Trophoblast cell (in vitro differentiated cells and primary cell): ENCODE data around the gene HAP1.

Experiments used
- DNase-seq, 2 donors: peaks; one replicate each; pipeline ENCODE4 v3.0.0-alpha.2; 2016
- H2AFZ ChIP-seq: 2 replicates; pipeline ENCODE4 v1.6.1; 2013; ENCODE audit warnings: low read length, moderate library complexity, mild to moderate bottlenecking; ENCODE audit not compliant: insufficient read depth, poor library complexity
- H2AK5ac ChIP-seq: 2 replicates; pipeline ENCODE4 v1.6.1; 2013; ENCODE audit warnings: mild to moderate bottlenecking, low read length
- H2BK120ac ChIP-seq: 2 replicates; pipeline ENCODE4 v1.6.1; 2013; ENCODE audit warnings: low read length, mild to moderate bottlenecking, moderate library complexity; ENCODE audit not compliant: insufficient read depth, poor library complexity
- H2BK12ac ChIP-seq: 2 replicates; pipeline ENCODE4 v1.6.1; 2013; ENCODE audit warnings: mild to moderate bottlenecking, low read length, moderate library complexity
- H2BK5ac ChIP-seq: 2 replicates; pipeline ENCODE4 v1.6.1; 2013; ENCODE audit warnings: low read length, low read depth, moderate library complexity, mild to moderate bottlenecking; ENCODE audit not compliant: poor library complexity
- H3K14ac ChIP-seq: 2 replicates; pipeline ENCODE4 v1.6.1; 2013; ENCODE audit warnings: mild to moderate bottlenecking, low read length
- H3K18ac ChIP-seq: 2 replicates; pipeline ENCODE4 v1.6.1; 2013; ENCODE audit warnings: mild to moderate bottlenecking, low read length
- H3K23ac ChIP-seq: 2 replicates; pipeline ENCODE4 v1.6.1; 2013; ENCODE audit warnings: low read length
- H3K27ac ChIP-seq: 2 replicates; pipeline ENCODE4 v1.5.1; 2013; ENCODE audit warnings: low read depth, mild to moderate bottlenecking, inconsistent platforms, low read length, moderate library complexity
- H3K27me3 ChIP-seq: 2 replicates; pipeline ENCODE4 v1.6.1; 2013; ENCODE audit warnings: inconsistent platforms, mild to moderate bottlenecking, low read length, moderate library complexity; ENCODE audit not compliant: insufficient read depth
- H3K36me3 ChIP-seq, 2 experiments: 1 replicate in 1 of 2; 2 replicates in 1 of 2; pipeline ENCODE4 v1.6.1; 2013; ENCODE audit warnings: low read length in 2 of 2, mild to moderate bottlenecking in 2 of 2, moderate library complexity in 1 of 2; ENCODE audit not compliant: insufficient read depth in 2 of 2, control insufficient read depth in 1 of 2
- H3K4ac ChIP-seq: 2 replicates; pipeline ENCODE4 v1.6.1; 2013; ENCODE audit warnings: low read depth, mild to moderate bottlenecking, low read length, moderate library complexity
- H3K4me1 ChIP-seq, 2 experiments: 1 replicate in 1 of 2; 2 replicates in 1 of 2; pipeline ENCODE4 v1.6.1; 2013; ENCODE audit warnings: low read length in 2 of 2, mild to moderate bottlenecking in 2 of 2, moderate library complexity in 1 of 2; ENCODE audit not compliant: insufficient read depth in 2 of 2, control insufficient read depth in 1 of 2
- H3K4me2 ChIP-seq: 2 replicates; pipeline ENCODE4 v1.6.1; 2013; ENCODE audit warnings: inconsistent platforms, mild to moderate bottlenecking, low read length, moderate library complexity
- H3K4me3 ChIP-seq: 2 replicates; pipeline ENCODE4 v1.5.1; 2013; ENCODE audit warnings: mild to moderate bottlenecking, low read depth, low read length, inconsistent platforms
- H3K79me1 ChIP-seq: one replicate; pipeline ENCODE4 v1.6.1; 2013; ENCODE audit warnings: low read length
- H3K79me2 ChIP-seq: 2 replicates; pipeline ENCODE4 v1.6.1; 2013; ENCODE audit warnings: low read length, mild to moderate bottlenecking; ENCODE audit not compliant: control insufficient read depth, insufficient read depth, poor library complexity
- H3K9ac ChIP-seq: 2 replicates; pipeline ENCODE4 v1.6.1; 2013; ENCODE audit warnings: mild to moderate bottlenecking, low read length
- H3K9me3 ChIP-seq: 2 replicates; pipeline ENCODE4 v1.6.1; 2013; ENCODE audit warnings: low read depth, mild to moderate bottlenecking, control low read depth, inconsistent platforms, low read length; ENCODE audit not compliant: insufficient read depth
- H4K12ac ChIP-seq: 2 replicates; pipeline ENCODE4 v1.6.1; 2013; ENCODE audit warnings: low read depth, mild to moderate bottlenecking, low read length, moderate library complexity
- H4K8ac ChIP-seq: 2 replicates; pipeline ENCODE4 v1.6.1; 2013; ENCODE audit warnings: low read depth, mild to moderate bottlenecking, low read length, moderate library complexity
- H4K91ac ChIP-seq: one replicate; pipeline ENCODE4 v1.6.1; 2013; ENCODE audit warnings: low read depth, mild to moderate bottlenecking, low read length, moderate library complexity
- WGBS: extraction: QIAGEN DNeasy Blood & Tissue Kit; methylation state at CpG from one replicate; pipeline ENCODE4 v1.1.7; 2013; ENCODE audit warnings: missing lambda C conversion rate; ENCODE audit not compliant: insufficient read length, insufficient coverage; ENCODE audit errors: extremely low coverage; 5-methylcytosine and 5-hydroxymethylcytosine counted together

The HAP1 gene

DNA sequence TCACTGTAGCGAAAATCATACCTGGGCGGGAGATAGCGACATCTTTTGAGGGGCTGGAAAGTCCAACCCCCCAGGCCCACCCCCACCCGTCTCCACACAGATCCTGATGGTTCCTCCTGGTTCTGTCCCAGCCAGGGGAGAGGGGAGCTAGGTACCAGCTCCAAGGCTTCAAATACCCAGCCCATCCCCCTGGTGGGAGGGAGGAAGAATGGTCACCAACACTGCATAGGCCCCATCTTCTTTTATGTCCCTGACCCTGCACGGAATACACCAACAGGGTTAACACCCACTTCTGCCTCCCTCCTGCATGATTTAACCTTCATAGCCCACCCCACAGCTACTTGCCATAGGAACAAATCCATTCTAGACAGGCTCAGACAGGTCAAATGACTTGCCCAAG lies 9.3 kb downstream of the HAP1 start:
- Histone ChIP-seq H3K4me1 (no peaks in the 10 kb centered on the region), H3K9ac (no peak overlapping the region), H3K79me2 (no peaks in the 10 kb centered on the region), H2BK5ac (no peak overlapping the region), H3K4ac (no peak overlapping the region), H4K8ac (no peak overlapping the region), H2AFZ (no peak overlapping the region), H3K14ac (no peak overlapping the region), H3K27ac (no peak overlapping the region), H2BK12ac (no peak overlapping the region), H3K4me3 (no peak overlapping the region), H4K12ac (no peak overlapping the region), H2BK120ac (no peak overlapping the region), H3K36me3 (no peaks in the 10 kb centered on the region), H4K91ac (no peak overlapping the region), H3K27me3 (no peaks in the 10 kb centered on the region), H3K23ac (no peak overlapping the region), H2AK5ac (no peak overlapping the region), H3K9me3 (no peaks in the 10 kb centered on the region), H3K4me2 (no peak overlapping the region), H3K79me1 (no peaks in the 10 kb centered on the region), H3K18ac (no peak overlapping the region)
- whole genome bisulfite sequencing, result no CpG with 5 or more reads among the region's 5 CpGs
- no peak for DNase-seq

DNA sequence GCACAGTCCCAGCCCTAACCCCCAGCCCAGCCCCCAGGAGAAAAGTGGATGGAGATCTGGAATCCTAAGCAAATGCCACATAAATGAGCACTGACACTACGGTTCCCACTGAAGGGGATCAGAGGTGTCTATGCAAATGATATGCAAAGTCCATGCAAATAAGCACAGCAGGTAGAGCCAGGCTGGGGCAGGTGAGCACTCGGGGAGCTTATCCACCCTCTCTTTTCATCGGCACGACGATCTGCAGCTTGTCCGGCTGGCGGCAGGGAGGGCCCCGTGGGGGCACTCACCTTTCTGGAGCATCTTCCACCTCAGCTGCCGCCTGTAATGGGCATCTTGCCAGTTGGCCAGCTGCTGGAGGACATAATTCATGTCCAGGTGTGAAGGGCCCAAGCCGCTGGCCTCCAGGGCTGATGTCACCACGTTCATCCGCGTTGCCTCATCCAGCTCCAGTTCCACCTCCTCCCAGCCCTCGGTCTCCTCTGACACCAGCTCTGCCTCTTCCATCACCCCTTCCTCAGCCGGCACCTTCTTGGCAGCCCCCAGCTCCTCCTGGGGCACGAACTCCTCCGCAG lies 9.9 kb downstream of the HAP1 start:
- no peaks in the 10 kb centered on the region for H3K4me1 ChIP-seq
- no peaks in the 10 kb centered on the region for H3K36me3 ChIP-seq
- H3K27ac ChIP-seq, result no peak overlapping the region
- no peak for DNase-seq
- no peak overlapping the region for H4K91ac ChIP-seq
- H3K79me1 ChIP-seq, result no peaks in the 10 kb centered on the region
- H2BK120ac ChIP-seq, result no peak overlapping the region
- no peak overlapping the region for H2AK5ac ChIP-seq
- H3K18ac ChIP-seq, result no peak overlapping the region
- no peak overlapping the region for H4K12ac ChIP-seq
- H2AFZ ChIP-seq, result no peak overlapping the region
- no peak overlapping the region for H3K14ac ChIP-seq
- no peaks in the 10 kb centered on the region for H3K9me3 ChIP-seq
- no CpG with 5 or more reads among the region's 17 CpGs for WGBS
- H3K27me3 ChIP-seq, result no peaks in the 10 kb centered on the region
- H3K9ac ChIP-seq, result no peak overlapping the region
- no peaks in the 10 kb centered on the region for H3K79me2 ChIP-seq
- no peak overlapping the region for H3K23ac ChIP-seq
- H3K4me3 ChIP-seq, result no peak overlapping the region
- H2BK5ac ChIP-seq, result no peak overlapping the region
- no peak overlapping the region for H4K8ac ChIP-seq
- no peak overlapping the region for H2BK12ac ChIP-seq
- H3K4ac ChIP-seq, result no peak overlapping the region
- no peak overlapping the region for H3K4me2 ChIP-seq

DNA sequence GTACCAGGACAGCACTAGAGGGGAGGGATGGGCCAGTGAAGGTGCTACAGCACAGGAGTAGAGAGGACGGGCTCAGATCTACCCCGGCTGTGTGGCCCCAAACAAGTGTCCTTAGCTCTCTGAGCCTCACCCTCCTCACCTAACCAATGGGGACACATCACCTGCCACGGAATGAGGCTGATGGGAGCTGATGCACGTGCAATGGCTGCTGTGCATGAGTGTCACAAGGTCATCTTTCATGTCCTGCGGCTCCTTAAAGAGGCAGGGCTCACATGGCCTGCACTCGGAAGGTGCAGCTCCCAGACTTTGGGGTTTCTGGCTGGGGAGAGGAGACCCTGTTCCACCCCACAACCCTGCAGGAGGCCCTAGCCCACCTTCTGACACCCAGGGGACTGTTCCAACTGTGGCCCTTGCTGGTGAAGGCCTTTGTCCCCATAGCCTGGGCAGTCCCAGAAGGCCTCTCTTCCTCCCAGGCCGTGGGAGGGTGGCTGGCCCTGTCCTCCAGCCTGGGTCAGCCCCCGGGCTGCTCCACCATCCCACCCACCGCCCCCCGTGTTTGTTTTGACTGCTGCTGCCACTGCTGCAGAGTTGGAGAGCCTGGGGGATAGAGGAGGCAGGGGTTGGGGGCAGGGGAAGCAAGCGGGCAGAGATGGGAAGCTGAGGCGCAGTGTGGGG lies 10.5 kb downstream of the HAP1 start:
- H3K4ac ChIP-seq, result no peak overlapping the region
- no peak overlapping the region for H4K12ac ChIP-seq
- no peak overlapping the region for H4K8ac ChIP-seq
- H3K9ac ChIP-seq, result no peak overlapping the region
- WGBS, result no CpG with 5 or more reads among the region's 12 CpGs
- no peak overlapping the region for H2BK5ac ChIP-seq
- no peaks in the 10 kb centered on the region for H3K79me2 ChIP-seq
- no peaks in the 10 kb centered on the region for H3K4me1 ChIP-seq
- H3K18ac ChIP-seq, result no peak overlapping the region
- H3K79me1 ChIP-seq, result no peaks in the 10 kb centered on the region
- H3K27me3 ChIP-seq, result no peaks in the 10 kb centered on the region
- no peaks in the 10 kb centered on the region for H3K36me3 ChIP-seq
- H2AK5ac ChIP-seq, result no peak overlapping the region
- no peak overlapping the region for H2AFZ ChIP-seq
- no peak overlapping the region for H3K4me2 ChIP-seq
- H4K91ac ChIP-seq, result no peak overlapping the region
- DNase-seq, result no peak
- H2BK12ac ChIP-seq, result no peak overlapping the region
- no peak overlapping the region for H2BK120ac ChIP-seq
- H3K4me3 ChIP-seq, result no peak overlapping the region
- no peak overlapping the region for H3K27ac ChIP-seq
- H3K9me3 ChIP-seq, result no peaks in the 10 kb centered on the region
- no peak overlapping the region for H3K14ac ChIP-seq
- H3K23ac ChIP-seq, result no peak overlapping the region

DNA sequence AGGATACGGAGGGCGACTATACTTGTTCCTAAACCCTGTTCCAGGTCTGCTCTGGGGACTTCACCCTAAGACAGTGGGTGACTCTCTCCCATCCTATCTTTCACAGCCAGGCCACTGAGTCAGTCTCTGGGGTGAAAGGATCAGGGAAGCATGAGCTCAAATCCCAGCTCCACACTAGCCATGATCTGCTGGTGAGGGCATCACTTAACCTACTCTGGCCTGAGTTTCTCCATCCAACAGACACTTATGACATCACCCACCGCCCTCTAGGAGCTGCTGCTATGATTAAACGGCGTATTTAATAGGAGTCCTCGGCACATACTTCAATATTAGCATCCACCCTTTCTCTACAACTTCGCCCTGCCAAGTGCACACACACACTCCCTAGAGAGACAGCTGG lies 12.2 kb downstream of the HAP1 start:
- Histone ChIP-seq H3K18ac (no peak overlapping the region), H3K14ac (no peak overlapping the region), H2AK5ac (no peak overlapping the region), H3K79me2 (no peaks in the 10 kb centered on the region), H2BK5ac (no peak overlapping the region), H4K8ac (no peak overlapping the region), H3K4me3 (no peak overlapping the region), H3K23ac (no peak overlapping the region), H3K4me1 (peaks cover 0 to 5% of the 10 kb centered on the region in 2 experiments), H3K27me3 (no peaks in the 10 kb centered on the region), H3K27ac (no peak overlapping the region), H3K79me1 (peaks cover 6% of the 10 kb centered on the region), H3K4ac (no peak overlapping the region), H3K9me3 (no peaks in the 10 kb centered on the region), H4K12ac (no peak overlapping the region), H2AFZ (no peak overlapping the region), H2BK12ac (no peak overlapping the region), H4K91ac (no peak overlapping the region), H2BK120ac (no peak overlapping the region), H3K36me3 (no peaks in the 10 kb centered on the region), H3K4me2 (no peak overlapping the region), H3K9ac (no peak overlapping the region)
- DNase-seq, result no peak
- no CpG with 5 or more reads among the region's 7 CpGs for WGBS
